CD4-positive, CD25-positive, alpha-beta regulatory T cell (primary cell): ENCODE measurements around the gene CCR3. TPM values are rescaled to one million over a fixed set of nuclear protein-coding genes. Genes with fewer than 3 reads are reported as not detected.
A peak's percentile ranks its signal among the peaks of the same experiment; 100 is the strongest.

Source experiments
- ATAC-seq, 2 donors: fragments of 150-1000 bp; cut with Tn5 transposase; one replicate each; pipeline ENCODE4 v1.10.0; 2021; ENCODE audit warnings: low read depth in 2 of 2, moderate number of reproducible peaks in 2 of 2, moderate library complexity in 1 of 2
- DNase-seq, 3 donors: peaks; one replicate each; pipeline versions ENCODE4 v3.0.0 to v3.0.0-alpha.2; 2012 to 2022; ENCODE audit warnings: mixed read lengths in 1 of 3
- H3K27ac ChIP-seq: one replicate; pipeline ENCODE4 v1.7.0; 2013; ENCODE audit warnings: mild to moderate bottlenecking, low read length; ENCODE audit not compliant: insufficient read depth, poor library complexity, severe bottlenecking
- H3K27me3 ChIP-seq: one replicate; pipeline ENCODE4 v1.7.0; 2013; ENCODE audit warnings: low read length; ENCODE audit not compliant: control insufficient read depth, insufficient read depth
- H3K36me3 ChIP-seq: one replicate; pipeline ENCODE4 v1.7.0; 2013; ENCODE audit warnings: mild to moderate bottlenecking, low read length, moderate library complexity; ENCODE audit not compliant: control insufficient read depth, insufficient read depth
- H3K4me1 ChIP-seq: 2 replicates; pipeline ENCODE4 v1.7.0; 2013; ENCODE audit warnings: mild to moderate bottlenecking, low read length; ENCODE audit not compliant: insufficient read depth, control insufficient read depth, poor library complexity, severe bottlenecking
- H3K4me3 ChIP-seq: one replicate; pipeline ENCODE4 v1.7.0; 2013; ENCODE audit warnings: low read depth, mild to moderate bottlenecking, low read length, moderate library complexity
- H3K9me3 ChIP-seq, 2 experiments: 1 replicate in 1 of 2; 2 replicates in 1 of 2; pipeline ENCODE4 v1.7.0; 2013; ENCODE audit warnings: low read length in 2 of 2, mild to moderate bottlenecking in 1 of 2, moderate library complexity in 1 of 2; ENCODE audit not compliant: control insufficient read depth in 2 of 2
- H3K27ac Mint-ChIP-seq, 3 donors: one replicate each; pipeline ENCODE4 v1.8.0; 2020 to 2022; ENCODE audit warnings: mild to moderate bottlenecking in 3 of 3, mixed read lengths in 3 of 3, moderate library complexity in 2 of 3
- H3K27me3 Mint-ChIP-seq: one replicate; pipeline ENCODE4 v1.8.0; 2022; ENCODE audit warnings: mild to moderate bottlenecking, mixed read lengths
- H3K36me3 Mint-ChIP-seq: one replicate; pipeline ENCODE4 v1.8.0; 2020; ENCODE audit warnings: mixed read lengths
- H3K4me1 Mint-ChIP-seq, 4 donors: one replicate each; pipeline ENCODE4 v1.8.0; 2020 to 2022; ENCODE audit warnings: mixed read lengths in 4 of 4, mild to moderate bottlenecking in 1 of 4
- H3K4me3 Mint-ChIP-seq, 4 donors: one replicate each; pipeline ENCODE4 v1.8.0; 2020 to 2022; ENCODE audit warnings: mild to moderate bottlenecking in 4 of 4, mixed read lengths in 4 of 4, moderate library complexity in 3 of 4
- H3K9me3 Mint-ChIP-seq, 7 donors: one replicate each; pipeline ENCODE4 v1.8.0; 2020 to 2022; ENCODE audit warnings: mixed read lengths in 7 of 7, mild to moderate bottlenecking in 3 of 7, moderate library complexity in 2 of 7
- polyA plus RNA-seq, 4 donors: library from polyadenylated mRNA; unstranded; fragments of 300-500 nt; fragmentation: Illumina TruSeq; gene quantifications; one replicate each; pipeline ENCODE4 v1.2.3, GENCODE V29; 2021
- total RNA-seq: library from RNA; stranded (reverse); gene quantifications from one replicate; pipeline ENCODE4 v1.2.3, GENCODE V29; 2022

Gene CCR3
- total and polyA plus RNA-seq, 5 donors from 2014 or later, result 6.0 to 43.9 (median 14.7) TPM

- peaks cover 0 to 2% of the 10 kb centered on the region in 2 experiments for H3K9me3 ChIP-seq
- H3K4me1 ChIP-seq, result peaks cover 13% of the 10 kb centered on the region
- H3K4me1 Mint-ChIP-seq, result peaks cover 5 to 26% (median 19%) of the 10 kb centered on the region in 4 donors
- peaks cover 0 to 10% (median 4%) of the 10 kb centered on the region in 7 donors for H3K9me3 Mint-ChIP-seq
- no peaks in the 10 kb centered on the region for H3K27me3 Mint-ChIP-seq
- DNase-seq (peak in 1 of 3 donors; percentile 45), ATAC-seq (no peak)
- no peaks in the 10 kb centered on the region for H3K27me3 ChIP-seq
- peak overlapping the region; percentile 80 for H3K4me3 ChIP-seq
- H3K27ac Mint-ChIP-seq, result peak overlapping the region in 2 of 3 donors; percentile 73 to 75
- peak overlapping the region; percentile 28 to 77 (median 66) for H3K4me3 Mint-ChIP-seq
- H3K36me3 Mint-ChIP-seq, result no peaks in the 10 kb centered on the region
- H3K27ac ChIP-seq, result no peak overlapping the region
- no peaks in the 10 kb centered on the region for H3K36me3 ChIP-seq
Observed at GRCh38 chr3:46261926-46262594, 19.8 kb downstream of the CCR3 start.

- Histone ChIP-seq H3K4me1 (peaks cover 13% of the 10 kb centered on the region), H3K27ac (no peak overlapping the region), H3K36me3 (no peaks in the 10 kb centered on the region), H3K9me3 (peaks cover 0 to 2% of the 10 kb centered on the region in 2 experiments), H3K4me3 (no peak overlapping the region), H3K27me3 (no peaks in the 10 kb centered on the region)
- Mint-ChIP-seq H3K36me3 (no peaks in the 10 kb centered on the region), H3K27ac (peak overlapping the region in 1 of 3 donors; percentile 44), H3K9me3 (peaks cover 0 to 10% (median 4%) of the 10 kb centered on the region in 7 donors), H3K4me3 (peak overlapping the region in 1 of 4 donors; percentile 15), H3K4me1 (peaks cover 5 to 32% (median 25%) of the 10 kb centered on the region in 4 donors), H3K27me3 (no peaks in the 10 kb centered on the region)
- no peak for DNase-seq
- ATAC-seq, result no peak
Observed at GRCh38 chr3:46264002-46264401, 21.7 kb downstream of the CCR3 start.

GRCh38 chr3:46266598-46266997 lies 24.3 kb downstream of the CCR3 start:
- H3K27ac Mint-ChIP-seq, result no peak overlapping the region

GRCh38 chr3:46269556-46269955 lies 27.3 kb downstream of the CCR3 start:
- Histone ChIP-seq H3K4me1 (peaks cover 12% of the 10 kb centered on the region), H3K36me3 (no peaks in the 10 kb centered on the region), H3K27me3 (no peaks in the 10 kb centered on the region), H3K27ac (no peak overlapping the region), H3K9me3 (no peaks in the 10 kb centered on the region), H3K4me3 (no peak overlapping the region)
- peaks cover 7 to 23% (median 13%) of the 10 kb centered on the region in 4 donors for H3K4me1 Mint-ChIP-seq
- no peaks in the 10 kb centered on the region for H3K27me3 Mint-ChIP-seq
- no peaks in the 10 kb centered on the region for H3K36me3 Mint-ChIP-seq
- DNase-seq (peak in 1 of 3 donors; percentile 67), ATAC-seq (peak in 1 of 2 donors; percentile 48)
- peaks cover 0 to 4% (median 0%) of the 10 kb centered on the region in 7 donors for H3K9me3 Mint-ChIP-seq
- no peak overlapping the region for H3K4me3 Mint-ChIP-seq
- peak overlapping the region in 2 of 3 donors; percentile 32 to 34 for H3K27ac Mint-ChIP-seq

More at GRCh38 chr3:46266598-46266997, 24.3 kb downstream of the CCR3 start:
- peaks cover 12 to 32% (median 22%) of the 10 kb centered on the region in 4 donors for H3K4me1 Mint-ChIP-seq
- H3K4me3 ChIP-seq, result no peak overlapping the region
- H3K27me3 ChIP-seq, result no peaks in the 10 kb centered on the region
- H3K9me3 Mint-ChIP-seq, result peaks cover 0 to 4% (median 0%) of the 10 kb centered on the region in 7 donors
- no peaks in the 10 kb centered on the region for H3K27me3 Mint-ChIP-seq
- H3K36me3 Mint-ChIP-seq, result no peaks in the 10 kb centered on the region
- peaks cover 22% of the 10 kb centered on the region for H3K4me1 ChIP-seq
- ATAC-seq, result no peak
- no peak overlapping the region for H3K4me3 Mint-ChIP-seq
- H3K9me3 ChIP-seq, result no peaks in the 10 kb centered on the region
- no peak for DNase-seq
- H3K36me3 ChIP-seq, result no peaks in the 10 kb centered on the region
- no peak overlapping the region for H3K27ac ChIP-seq

GRCh38 chr3:46270474-46270873 lies 28.2 kb downstream of the CCR3 start:
- Mint-ChIP-seq H3K27me3 (no peaks in the 10 kb centered on the region), H3K4me1 (peaks cover 5 to 23% (median 10%) of the 10 kb centered on the region in 4 donors)

DNA sequence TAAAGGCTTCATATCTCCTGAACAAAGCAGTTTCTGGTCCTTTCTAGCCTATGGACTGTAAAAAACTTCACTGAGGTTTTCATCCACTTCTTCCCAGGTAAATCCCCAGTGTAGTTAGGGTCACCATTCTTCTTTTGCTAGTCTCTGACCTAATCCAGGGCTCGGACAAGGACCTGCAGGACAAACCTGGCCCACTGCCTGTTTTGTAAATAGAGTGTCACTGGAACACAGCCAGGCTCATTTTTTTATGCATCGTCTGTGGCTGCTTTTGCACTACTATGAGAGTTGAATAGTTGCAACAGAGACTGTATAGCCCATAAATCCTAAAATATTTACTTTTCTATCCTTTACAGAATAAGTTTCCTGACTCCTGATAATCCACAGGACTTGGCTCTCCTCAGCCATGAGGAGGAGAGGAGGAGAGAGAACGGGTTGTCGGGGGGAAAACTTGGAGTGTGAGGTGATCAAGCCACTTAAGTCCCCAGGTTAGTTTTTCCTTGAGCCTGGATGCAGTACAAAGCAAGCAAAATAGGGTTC lies 29.0 kb downstream of the CCR3 start:
- Histone ChIP-seq H3K9me3 (no peaks in the 10 kb centered on the region), H3K27ac (no peak overlapping the region), H3K4me3 (no peak overlapping the region), H3K27me3 (no peaks in the 10 kb centered on the region), H3K36me3 (no peaks in the 10 kb centered on the region), H3K4me1 (peaks cover 12% of the 10 kb centered on the region)
- Mint-ChIP-seq H3K27me3 (no peaks in the 10 kb centered on the region), H3K27ac (peak overlapping the region in 1 of 3 donors; percentile 17), H3K4me3 (no peak overlapping the region), H3K9me3 (peaks cover 0 to 4% (median 0%) of the 10 kb centered on the region in 7 donors), H3K4me1 (peaks cover 5 to 19% (median 12%) of the 10 kb centered on the region in 4 donors), H3K36me3 (no peaks in the 10 kb centered on the region)
- DNase-seq (no peak), ATAC-seq (no peak)

More at GRCh38 chr3:46270474-46270873, 28.2 kb downstream of the CCR3 start:
- Histone ChIP-seq H3K4me3 (no peak overlapping the region), H3K9me3 (no peaks in the 10 kb centered on the region), H3K4me1 (peaks cover 12% of the 10 kb centered on the region), H3K27me3 (no peaks in the 10 kb centered on the region), H3K36me3 (no peaks in the 10 kb centered on the region), H3K27ac (no peak overlapping the region)
- H3K4me3 Mint-ChIP-seq, result no peak overlapping the region
- peaks cover 0 to 4% (median 0%) of the 10 kb centered on the region in 7 donors for H3K9me3 Mint-ChIP-seq
- no peaks in the 10 kb centered on the region for H3K36me3 Mint-ChIP-seq
- no peak overlapping the region for H3K27ac Mint-ChIP-seq
- ATAC-seq (no peak), DNase-seq (no peak)

DNA sequence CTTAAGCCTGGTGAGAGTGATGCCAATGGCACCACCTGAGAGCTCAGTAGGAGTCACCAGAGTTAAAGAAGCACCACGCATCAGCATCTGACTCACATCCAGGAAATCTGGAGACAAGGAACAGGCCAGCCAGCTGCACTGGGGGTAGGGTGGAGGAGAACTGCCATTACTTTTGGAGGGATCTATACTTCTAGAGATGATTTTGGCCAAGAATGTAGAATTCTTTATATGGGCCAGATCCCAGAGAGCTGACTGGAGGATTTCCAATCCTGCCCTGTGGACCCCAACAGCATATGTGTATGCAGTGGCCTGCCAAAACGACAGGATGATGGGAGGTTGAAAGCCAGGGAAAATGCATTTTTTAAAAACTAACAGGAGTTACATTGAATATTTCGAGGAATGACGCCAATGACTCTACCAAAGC lies 29.8 kb downstream of the CCR3 start:
- Histone ChIP-seq H3K36me3 (no peaks in the 10 kb centered on the region), H3K27me3 (no peaks in the 10 kb centered on the region), H3K4me1 (peaks cover 19% of the 10 kb centered on the region), H3K4me3 (no peak overlapping the region), H3K27ac (no peak overlapping the region), H3K9me3 (no peaks in the 10 kb centered on the region)
- Mint-ChIP-seq H3K27ac (no peak overlapping the region), H3K27me3 (no peaks in the 10 kb centered on the region), H3K36me3 (no peaks in the 10 kb centered on the region), H3K4me1 (peaks cover 10 to 26% (median 18%) of the 10 kb centered on the region in 4 donors), H3K4me3 (no peak overlapping the region), H3K9me3 (peaks cover 0 to 4% (median 0%) of the 10 kb centered on the region in 7 donors)
- DNase-seq (no peak), ATAC-seq (no peak)
